ENCODE data around the gene DPYD.

DPYD gene

DNA sequence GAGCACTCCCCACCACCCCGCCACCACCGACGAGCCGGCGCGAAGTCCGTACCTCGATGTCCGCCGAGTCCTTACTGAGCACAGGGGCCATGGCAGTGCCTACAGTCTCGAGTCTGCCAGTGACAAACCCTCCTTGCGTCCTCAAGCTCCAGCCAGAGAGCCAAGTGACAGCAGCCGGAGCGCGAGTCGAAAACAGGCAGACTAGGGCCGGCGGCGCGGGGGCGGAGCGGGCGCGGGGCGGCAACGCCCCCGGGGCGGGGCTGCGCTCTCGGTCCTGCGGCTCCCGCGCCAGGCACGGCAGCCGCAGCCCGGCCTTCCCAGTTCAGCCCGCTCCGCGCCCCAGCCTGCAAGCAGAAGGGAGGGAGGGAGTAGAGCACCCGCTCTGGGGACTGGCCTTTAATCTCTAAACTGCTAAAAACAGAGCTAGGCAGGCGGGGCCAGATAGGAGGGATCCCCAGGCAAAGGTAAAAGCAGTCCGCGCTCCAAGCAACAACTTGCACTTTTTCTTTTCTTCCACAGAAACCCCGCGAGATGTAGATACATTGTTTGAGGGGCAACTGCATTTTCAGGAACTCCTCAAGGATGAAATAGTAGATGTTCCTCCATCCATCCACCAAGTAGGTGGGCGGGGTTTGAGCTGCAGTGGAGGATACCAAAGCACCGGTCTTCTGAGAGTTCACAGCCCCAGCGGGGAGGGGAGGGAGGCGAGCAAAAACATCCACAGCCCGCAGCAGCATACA is at the start of gene DPYD:
TSS of gene DPYD (minus strand) at position 203 of the 740 bp plus-strand sequence. CDS start at position 91, 112 bp downstream.
- H3K4me3 ChIP-seq (replicated peaks; ENCODE audit: low read depth, low read length) = peak within 1 kb of the TSS; percentile 80
- TF ChIP-seq, protein P1, sequence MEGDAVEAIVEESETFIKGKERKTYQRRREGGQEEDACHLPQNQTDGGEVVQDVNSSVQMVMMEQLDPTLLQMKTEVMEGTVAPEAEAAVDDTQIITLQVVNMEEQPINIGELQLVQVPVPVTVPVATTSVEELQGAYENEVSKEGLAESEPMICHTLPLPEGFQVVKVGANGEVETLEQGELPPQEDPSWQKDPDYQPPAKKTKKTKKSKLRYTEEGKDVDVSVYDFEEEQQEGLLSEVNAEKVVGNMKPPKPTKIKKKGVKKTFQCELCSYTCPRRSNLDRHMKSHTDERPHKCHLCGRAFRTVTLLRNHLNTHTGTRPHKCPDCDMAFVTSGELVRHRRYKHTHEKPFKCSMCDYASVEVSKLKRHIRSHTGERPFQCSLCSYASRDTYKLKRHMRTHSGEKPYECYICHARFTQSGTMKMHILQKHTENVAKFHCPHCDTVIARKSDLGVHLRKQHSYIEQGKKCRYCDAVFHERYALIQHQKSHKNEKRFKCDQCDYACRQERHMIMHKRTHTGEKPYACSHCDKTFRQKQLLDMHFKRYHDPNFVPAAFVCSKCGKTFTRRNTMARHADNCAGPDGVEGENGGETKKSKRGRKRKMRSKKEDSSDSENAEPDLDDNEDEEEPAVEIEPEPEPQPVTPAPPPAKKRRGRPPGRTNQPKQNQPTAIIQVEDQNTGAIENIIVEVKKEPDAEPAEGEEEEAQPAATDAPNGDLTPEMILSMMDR (IDR thresholded peaks at IDR 0.05; ENCODE audit: low read depth, low read length, missing control alignments) = no peak
- DNase-seq (ENCODE audit: extremely low read depth, low read depth) = peak; percentile 62

DNA sequence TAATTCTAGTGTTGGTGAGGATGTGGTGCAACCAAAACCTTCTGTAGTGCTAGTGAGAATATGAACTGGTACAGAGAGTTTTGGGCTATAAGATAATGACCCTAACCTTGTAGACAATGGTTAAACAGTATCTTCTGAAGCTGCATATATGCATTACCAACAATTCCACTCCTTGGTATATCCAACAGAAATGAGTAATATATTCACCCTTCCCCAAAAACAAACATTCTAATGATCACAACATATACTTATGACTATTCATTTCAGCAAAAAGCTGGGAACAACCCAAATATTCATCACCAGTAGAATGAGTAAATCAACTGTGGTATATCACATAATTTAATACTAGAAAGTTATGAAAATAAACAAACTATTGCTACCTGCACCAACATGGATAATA is 39.6 kb upstream of the DPYD start:
- TF ChIP-seq, protein P1 (IDR thresholded peaks at IDR 0.05; ENCODE audit: low read depth, low read length, missing control alignments) = no peak
- DNase-seq (ENCODE audit: extremely low read depth, low read depth) = no peak
- no peak overlapping the region for H3K4me3 ChIP-seq (replicated peaks; ENCODE audit: low read depth, low read length)

DNA sequence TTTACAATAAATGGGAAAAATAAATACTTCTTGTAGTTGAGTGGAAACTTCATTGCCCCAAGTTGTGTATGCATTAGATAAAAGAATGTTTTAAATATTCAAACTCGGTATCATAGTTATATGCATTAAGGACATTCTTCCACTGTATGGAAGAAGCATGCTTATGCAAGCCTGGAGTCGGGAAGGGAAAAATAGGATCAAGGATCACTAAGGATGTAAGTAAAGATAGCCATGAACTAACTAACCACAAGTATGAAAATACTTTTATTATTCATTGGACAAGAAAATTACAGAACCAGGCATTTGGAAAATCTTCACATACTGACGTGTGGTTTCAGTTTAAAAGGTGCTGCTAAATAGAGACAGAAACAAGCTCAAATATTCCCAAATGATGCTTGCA is 26.9 kb upstream of the DPYD start:
- DNase-seq (ENCODE audit: extremely low read depth, low read depth) = no peak
- TF ChIP-seq, protein P1 (IDR thresholded peaks at IDR 0.05; ENCODE audit: low read depth, low read length, missing control alignments) = no peak
- H3K4me3 ChIP-seq (replicated peaks; ENCODE audit: low read depth, low read length) = no peak overlapping the region

DNA sequence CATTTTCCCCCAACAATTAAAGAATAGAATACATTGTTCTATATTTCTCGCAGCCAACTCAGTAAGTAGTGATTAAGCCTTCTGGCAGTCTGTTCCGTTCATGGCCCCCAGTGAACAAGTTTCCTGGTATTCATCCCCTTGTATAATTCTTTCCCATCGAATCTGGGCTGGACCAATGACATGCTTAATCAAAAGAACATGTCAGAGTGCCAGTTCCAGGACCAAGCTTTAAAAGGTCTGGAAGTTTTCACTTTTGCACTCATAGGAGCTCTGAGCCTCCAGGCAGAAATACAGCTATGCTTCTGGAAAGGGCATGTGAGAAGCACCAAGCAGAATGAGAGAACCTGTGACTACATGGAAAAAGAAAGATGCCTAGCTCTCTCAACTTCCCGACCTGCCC is 22.5 kb upstream of the DPYD start:
- TF ChIP-seq, protein P1 (IDR thresholded peaks at IDR 0.05; ENCODE audit: low read depth, low read length, missing control alignments) = no peak
- H3K4me3 ChIP-seq (replicated peaks; ENCODE audit: low read depth, low read length) = no peak overlapping the region
- no peak for DNase-seq (ENCODE audit: extremely low read depth, low read depth)

DNA sequence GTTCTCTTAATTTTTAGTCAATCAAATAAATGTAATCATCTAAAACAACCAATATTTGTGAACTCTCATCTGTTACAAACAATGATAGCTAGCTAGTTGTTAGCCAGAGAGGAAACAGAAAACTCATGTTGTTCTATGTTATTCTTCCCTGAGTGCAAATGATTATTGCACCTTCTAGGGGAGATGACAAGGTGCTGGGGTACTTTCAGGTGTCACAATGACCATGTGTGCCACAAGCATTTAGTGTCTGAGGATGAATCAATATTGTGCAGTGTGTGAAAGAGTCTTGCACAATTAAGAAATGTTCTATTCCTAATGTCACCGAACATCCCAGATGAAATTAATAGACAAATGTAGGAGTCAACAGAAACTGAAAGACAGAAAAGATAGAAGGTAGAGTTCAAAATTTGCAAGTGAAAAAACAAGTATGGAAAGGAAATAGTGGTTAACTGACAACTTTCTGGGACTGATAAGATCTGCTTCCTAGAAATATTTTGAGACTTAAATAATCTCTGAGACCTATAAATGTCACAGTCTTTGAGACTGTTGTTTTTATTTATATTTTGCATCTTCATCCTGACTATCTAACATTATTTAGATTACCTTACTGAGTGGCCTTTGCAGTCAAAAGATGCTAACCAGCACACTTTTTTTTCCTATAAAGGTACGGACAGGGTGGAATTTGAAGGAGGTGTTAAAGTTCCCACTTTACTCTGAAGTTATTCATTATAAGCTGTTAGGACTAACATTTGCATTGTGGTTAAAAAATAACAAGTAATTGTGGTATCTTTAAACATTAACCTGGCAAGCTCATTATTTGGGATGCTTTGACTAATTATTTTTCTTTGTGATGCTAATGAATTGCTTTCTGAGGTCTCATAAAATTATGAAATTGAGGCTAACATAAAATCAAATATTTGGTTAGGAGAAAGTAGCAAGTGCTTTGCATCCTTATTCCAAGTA is 21.6 kb upstream of the DPYD start:
- TF ChIP-seq, protein P1 (IDR thresholded peaks at IDR 0.05; ENCODE audit: low read depth, low read length, missing control alignments) = no peak
- no peak overlapping the region for H3K4me3 ChIP-seq (replicated peaks; ENCODE audit: low read depth, low read length)
- no peak for DNase-seq (ENCODE audit: extremely low read depth, low read depth)

DNA sequence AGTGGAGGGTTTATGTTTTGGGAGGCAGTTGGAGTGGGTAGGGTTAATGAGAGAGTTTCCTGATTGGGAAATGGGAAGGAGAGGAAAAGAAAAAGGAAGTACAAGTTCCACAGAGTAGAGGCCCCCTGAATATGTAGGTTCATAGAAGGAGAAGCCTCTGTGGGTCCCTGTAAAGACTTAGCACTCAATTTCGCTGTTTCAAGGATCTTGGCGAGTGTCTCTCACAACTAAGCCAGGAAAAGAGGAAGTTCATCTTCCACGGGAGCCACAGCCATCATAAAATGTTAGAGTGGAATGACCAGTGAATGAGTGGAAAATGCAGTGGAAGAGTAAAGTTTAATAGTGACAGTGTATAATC is 17.4 kb upstream of the DPYD start:
- no peak for DNase-seq (ENCODE audit: extremely low read depth, low read depth)

More for the DNA sequence above, 17.4 kb upstream of the DPYD start:
- TF ChIP-seq, protein P1 (IDR thresholded peaks at IDR 0.05; ENCODE audit: low read depth, low read length, missing control alignments) = no peak
- no peak overlapping the region for H3K4me3 ChIP-seq (replicated peaks; ENCODE audit: low read depth, low read length)

Measured in HFF-Myc (cell line).